B cell (primary cell): Measurements from ENCODE around the gene DDX54.

Experiments
- CTCF ChIP-seq: fragments of 200-600 bp; IDR thresholded peaks from one replicate; pipeline ENCODE4 v1.8.0; 2022; ENCODE audit warnings: antibody characterized with exemption, mild to moderate bottlenecking
- EZH2 ChIP-seq: IDR thresholded peaks from 2 replicates; pipeline ENCODE4 v1.6.1; 2012; ENCODE audit warnings: borderline replicate concordance, low read depth, mild to moderate bottlenecking, moderate library complexity, low read length; ENCODE audit not compliant: insufficient read depth, poor library complexity, severe bottlenecking

- TF ChIP-seq CTCF, result no peak
- TF ChIP-seq EZH2, result no peak
These were observed 30.2 kb downstream of the DDX54 start for GRCh38 chr12:113155060-113155459.
